ENCODE data around the gene EXTL1. TPM values are rescaled to one million over a fixed set of nuclear protein-coding genes. Genes with fewer than 3 reads are reported as not detected.

EXTL1 gene, protein sequence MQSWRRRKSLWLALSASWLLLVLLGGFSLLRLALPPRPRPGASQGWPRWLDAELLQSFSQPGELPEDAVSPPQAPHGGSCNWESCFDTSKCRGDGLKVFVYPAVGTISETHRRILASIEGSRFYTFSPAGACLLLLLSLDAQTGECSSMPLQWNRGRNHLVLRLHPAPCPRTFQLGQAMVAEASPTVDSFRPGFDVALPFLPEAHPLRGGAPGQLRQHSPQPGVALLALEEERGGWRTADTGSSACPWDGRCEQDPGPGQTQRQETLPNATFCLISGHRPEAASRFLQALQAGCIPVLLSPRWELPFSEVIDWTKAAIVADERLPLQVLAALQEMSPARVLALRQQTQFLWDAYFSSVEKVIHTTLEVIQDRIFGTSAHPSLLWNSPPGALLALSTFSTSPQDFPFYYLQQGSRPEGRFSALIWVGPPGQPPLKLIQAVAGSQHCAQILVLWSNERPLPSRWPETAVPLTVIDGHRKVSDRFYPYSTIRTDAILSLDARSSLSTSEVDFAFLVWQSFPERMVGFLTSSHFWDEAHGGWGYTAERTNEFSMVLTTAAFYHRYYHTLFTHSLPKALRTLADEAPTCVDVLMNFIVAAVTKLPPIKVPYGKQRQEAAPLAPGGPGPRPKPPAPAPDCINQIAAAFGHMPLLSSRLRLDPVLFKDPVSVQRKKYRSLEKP
- total RNA-seq: 10 to 100 TPM in 1 of 5 donors, under 1 TPM in 1, not detected in 3; 0.18 to 26.3 TPM
- polyA plus RNA-seq: under 1 TPM in 2 of 3 donors, not detected in 1; 0.18 to 0.44 TPM
- long read RNA-seq, donor 1: 0 reads
- long read RNA-seq, donor 2: 0 reads
- long read RNA-seq, donor 3: 0 reads
- long read RNA-seq, donor 4: 0 reads
- long read RNA-seq, donor 5: 0 reads
- long read RNA-seq, donor 6: 0 reads
- long read RNA-seq, donor 7, partial matches to known transcripts: 0 of 1 reads
- long read RNA-seq, donor 7, other reads (novel, unspliced or antisense): 0 of 1 reads
- long read RNA-seq, donor 8: 0 reads
- long read RNA-seq, donor 9: 0 reads
- long read RNA-seq, donor 10: 0 reads

DNA sequence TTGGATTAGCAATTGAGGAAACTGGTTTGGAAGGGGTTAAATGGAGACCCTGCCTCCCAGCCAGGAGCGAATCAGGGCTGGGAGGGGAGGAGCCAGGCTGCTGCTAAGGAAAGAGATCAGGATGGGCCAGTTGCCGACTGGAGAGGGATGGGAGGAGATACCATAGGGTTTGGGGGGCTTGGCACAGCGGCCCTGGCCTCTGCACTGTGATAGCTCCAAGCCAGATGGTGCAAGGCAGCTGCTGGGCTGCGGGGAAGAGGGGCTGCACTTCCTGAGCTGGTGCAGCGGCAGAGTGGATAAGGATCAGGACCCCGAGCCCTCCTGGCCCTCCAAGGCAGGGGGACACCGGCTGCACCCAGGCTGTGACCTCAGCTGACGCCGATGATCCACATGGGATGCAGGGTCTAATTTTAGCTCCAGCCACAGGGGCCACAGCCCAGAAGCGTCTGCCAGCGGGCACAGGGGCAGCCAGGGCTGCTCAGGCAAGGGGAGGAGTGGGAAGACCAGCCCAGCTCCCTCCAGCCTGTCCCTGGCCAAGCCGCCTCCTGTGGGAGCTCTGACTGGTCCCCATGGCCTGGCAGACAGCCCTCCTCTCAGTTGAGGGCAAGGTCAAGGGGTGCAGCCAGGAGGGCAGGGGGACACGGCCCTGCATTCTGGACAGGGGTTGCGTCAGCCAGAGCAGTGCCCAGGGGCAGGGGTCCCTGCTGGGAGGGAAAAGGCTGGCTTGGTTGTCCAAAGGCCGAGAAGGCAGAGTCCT is at the start of gene EXTL1:
EXTL1 (plus strand) TSS at position 129 of the 757 bp plus-strand sequence. CDS start 872 bp downstream, outside the sequence.
- peak in 1 of 2 donors; percentile 81 for DNase-seq
- WGBS, 5 donors: 34 to 47% (median 43%) methylated on average over 12 to 15 of the region's 15 CpGs
- Histone ChIP-seq H3K27ac (no peak within 1 kb of the TSS), H3K36me3 (no peaks in the 10 kb centered on the region), H3K27me3 (no peaks in the 10 kb centered on the region), H3K9me3 (no peaks in the 10 kb centered on the region), H3K4me1 (peaks cover 0 to 30% (median 15%) of the 10 kb centered on the region in 4 donors), H3K4me3 (peak within 1 kb of the TSS in 3 of 4 donors; percentile 6 to 26 (median 15))
- TF ChIP-seq POLR2AphosphoS5 (IDR thresholded peaks at IDR 0.05) (no peak), POLR2A (IDR thresholded peaks at IDR 0.05) (no peak), EP300 (IDR thresholded peaks at IDR 0.05) (no peak)
- TF ChIP-seq, protein P1, sequence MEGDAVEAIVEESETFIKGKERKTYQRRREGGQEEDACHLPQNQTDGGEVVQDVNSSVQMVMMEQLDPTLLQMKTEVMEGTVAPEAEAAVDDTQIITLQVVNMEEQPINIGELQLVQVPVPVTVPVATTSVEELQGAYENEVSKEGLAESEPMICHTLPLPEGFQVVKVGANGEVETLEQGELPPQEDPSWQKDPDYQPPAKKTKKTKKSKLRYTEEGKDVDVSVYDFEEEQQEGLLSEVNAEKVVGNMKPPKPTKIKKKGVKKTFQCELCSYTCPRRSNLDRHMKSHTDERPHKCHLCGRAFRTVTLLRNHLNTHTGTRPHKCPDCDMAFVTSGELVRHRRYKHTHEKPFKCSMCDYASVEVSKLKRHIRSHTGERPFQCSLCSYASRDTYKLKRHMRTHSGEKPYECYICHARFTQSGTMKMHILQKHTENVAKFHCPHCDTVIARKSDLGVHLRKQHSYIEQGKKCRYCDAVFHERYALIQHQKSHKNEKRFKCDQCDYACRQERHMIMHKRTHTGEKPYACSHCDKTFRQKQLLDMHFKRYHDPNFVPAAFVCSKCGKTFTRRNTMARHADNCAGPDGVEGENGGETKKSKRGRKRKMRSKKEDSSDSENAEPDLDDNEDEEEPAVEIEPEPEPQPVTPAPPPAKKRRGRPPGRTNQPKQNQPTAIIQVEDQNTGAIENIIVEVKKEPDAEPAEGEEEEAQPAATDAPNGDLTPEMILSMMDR (IDR thresholded peaks at IDR 0.05): no peak
- intact Hi-C loops (cut with DNase I; ENCODE audit: low total_unique reads): no loop called here

DNA sequence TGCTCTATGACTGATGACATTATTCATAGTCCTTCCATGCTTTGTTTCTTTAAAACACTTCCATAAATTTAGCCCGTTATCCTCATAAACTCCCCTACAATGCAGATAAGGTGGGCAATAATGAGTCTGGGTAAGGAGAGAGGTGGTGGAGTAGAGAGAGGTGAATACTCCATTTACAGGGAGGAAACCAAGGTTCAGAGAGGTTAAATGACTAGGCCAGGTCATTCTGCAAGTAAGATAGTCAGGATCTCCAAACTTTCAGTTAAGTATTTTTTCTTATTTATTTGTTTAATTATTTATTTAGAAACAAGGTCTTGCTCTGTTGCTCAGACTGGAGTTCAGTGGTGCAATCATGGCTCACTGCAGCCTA is 49.8 kb upstream of the EXTL1 start:
- Histone ChIP-seq H3K27me3 (no peaks in the 10 kb centered on the region), H3K4me1 (no peaks in the 10 kb centered on the region), H3K27ac (no peak overlapping the region), H3K4me3 (no peak overlapping the region), H3K9me3 (no peaks in the 10 kb centered on the region), H3K36me3 (peaks cover 33 to 100% (median 100%) of the 10 kb centered on the region in 4 donors)
- DNase-seq: no peak
- 55 to 81% (median 73%) methylated on average over 1 of the region's 1 CpG for WGBS, 5 donors
- intact Hi-C loops (cut with DNase I; ENCODE audit: low total_unique reads): no loop called here
- TF ChIP-seq POLR2AphosphoS5 (IDR thresholded peaks at IDR 0.05) (no peak), POLR2A (IDR thresholded peaks at IDR 0.05) (no peak), EP300 (IDR thresholded peaks at IDR 0.05) (no peak)
- TF ChIP-seq, protein P1 (IDR thresholded peaks at IDR 0.05): no peak

DNA sequence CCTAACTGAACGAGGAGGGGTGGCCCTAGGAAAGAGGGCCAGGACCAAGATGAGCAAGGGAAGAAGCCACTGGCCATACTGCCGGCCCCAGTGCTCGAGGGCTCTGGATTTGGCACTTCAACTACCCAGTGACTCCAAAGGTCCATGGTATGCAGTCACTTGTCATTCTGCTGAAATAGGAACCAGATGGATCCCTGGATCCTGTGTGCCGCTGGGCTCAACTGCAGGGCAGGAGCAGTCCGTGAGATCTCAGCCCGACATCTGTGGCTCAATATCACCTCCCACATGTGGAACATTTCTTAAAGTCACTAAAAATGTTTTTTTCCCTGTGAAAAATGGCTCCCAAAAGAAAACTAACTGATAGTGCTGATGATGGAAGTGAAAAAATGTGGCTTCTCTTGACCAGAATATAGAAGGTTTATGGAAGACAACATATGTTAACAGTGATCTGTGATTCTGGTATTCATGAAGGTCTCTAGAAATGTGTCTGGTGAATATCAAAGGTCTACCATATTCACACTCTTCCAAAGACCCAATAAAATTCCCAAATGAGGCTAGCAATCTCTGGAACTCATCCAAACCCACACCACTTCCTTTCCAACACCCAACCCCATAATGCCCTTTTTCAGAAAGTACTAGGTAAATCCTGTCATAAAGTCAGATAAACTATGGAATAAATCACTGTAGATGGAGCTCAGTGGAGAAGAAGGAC is 47.8 kb upstream of the EXTL1 start:
- no peak for DNase-seq
- Histone ChIP-seq H3K27me3 (no peaks in the 10 kb centered on the region), H3K9me3 (no peaks in the 10 kb centered on the region), H3K4me3 (no peak overlapping the region), H3K4me1 (no peaks in the 10 kb centered on the region), H3K27ac (no peak overlapping the region), H3K36me3 (peaks cover 28 to 97% (median 96%) of the 10 kb centered on the region in 4 donors)
- WGBS, 5 donors: 84 to 95% (median 90%) methylated on average over 4 to 6 of the region's 6 CpGs
- no peak for TF ChIP-seq POLR2AphosphoS5 (IDR thresholded peaks at IDR 0.05)
- TF ChIP-seq, protein P1 (IDR thresholded peaks at IDR 0.05): no peak
- no peak for TF ChIP-seq EP300 (IDR thresholded peaks at IDR 0.05)
- TF ChIP-seq POLR2A (IDR thresholded peaks at IDR 0.05): no peak
- intact Hi-C loops (cut with DNase I; ENCODE audit: low total_unique reads): no loop called here
